Measurements from ENCODE around the gene SAP30. TPM values are rescaled to one million over a fixed set of nuclear protein-coding genes. Genes with fewer than 3 reads are reported as not detected.

SAP30 gene
- total RNA-seq, 1 donor from 2014 or later, result 33.8 TPM

GRCh38 chr4:173380987-173381386 lies 10.2 kb downstream of the SAP30 start:
- H3K36me3 Mint-ChIP-seq (ENCODE audit: low read depth), result peaks cover 11% of the 10 kb centered on the region
- peaks cover 5% of the 10 kb centered on the region for H3K27me3 Mint-ChIP-seq
- DNase-seq, result no peak
- H3K4me1 Mint-ChIP-seq, result peaks cover 5% of the 10 kb centered on the region
- no peak overlapping the region for H3K27ac Mint-ChIP-seq
- H3K4me3 Mint-ChIP-seq, result no peak overlapping the region
- intact Hi-C loops (cut with micrococcal nuclease), result loop anchor here (1.0 kb wide), 1 partner anchor 9 kb away; no protein-coding TSS in a partner anchor
- peaks cover 4% of the 10 kb centered on the region for H3K9me3 Mint-ChIP-seq

DNA sequence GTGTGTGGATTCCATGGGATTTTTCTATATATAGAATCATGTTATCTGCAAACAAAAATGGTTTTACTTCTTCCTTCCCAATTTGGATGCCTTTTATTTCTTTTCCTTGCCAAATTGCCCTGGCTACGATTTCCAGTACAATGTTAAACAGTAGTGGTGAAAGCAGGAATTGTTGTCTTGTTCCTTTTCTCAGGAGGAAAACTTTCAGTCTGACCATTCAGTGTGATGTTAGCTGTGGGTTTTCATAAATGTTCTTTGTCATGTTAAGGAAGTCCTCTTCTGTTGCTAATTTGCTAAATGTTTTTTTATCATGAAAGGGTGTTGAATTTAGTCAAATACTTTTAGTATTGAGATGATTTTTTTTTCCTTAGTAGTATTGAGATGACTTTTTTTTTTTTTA lies 10.9 kb downstream of the SAP30 start:
- Mint-ChIP-seq H3K9me3 (peaks cover 4% of the 10 kb centered on the region), H3K4me3 (no peak overlapping the region), H3K4me1 (peaks cover 4% of the 10 kb centered on the region), H3K27ac (no peak overlapping the region), H3K36me3 (ENCODE audit: low read depth) (peaks cover 8% of the 10 kb centered on the region), H3K27me3 (peaks cover 5% of the 10 kb centered on the region)
- intact Hi-C loops (cut with micrococcal nuclease), result no loop called here
- no peak for DNase-seq

GRCh38 chr4:173382349-173382748 lies 11.6 kb downstream of the SAP30 start:
- intact Hi-C loops (cut with micrococcal nuclease), result no loop called here
- DNase-seq, result no peak
- peaks cover 6% of the 10 kb centered on the region for H3K36me3 Mint-ChIP-seq (ENCODE audit: low read depth)
- H3K4me1 Mint-ChIP-seq, result peaks cover 4% of the 10 kb centered on the region
- no peak overlapping the region for H3K27ac Mint-ChIP-seq
- peaks cover 5% of the 10 kb centered on the region for H3K27me3 Mint-ChIP-seq
- peaks cover 4% of the 10 kb centered on the region for H3K9me3 Mint-ChIP-seq
- no peak overlapping the region for H3K4me3 Mint-ChIP-seq

DNA sequence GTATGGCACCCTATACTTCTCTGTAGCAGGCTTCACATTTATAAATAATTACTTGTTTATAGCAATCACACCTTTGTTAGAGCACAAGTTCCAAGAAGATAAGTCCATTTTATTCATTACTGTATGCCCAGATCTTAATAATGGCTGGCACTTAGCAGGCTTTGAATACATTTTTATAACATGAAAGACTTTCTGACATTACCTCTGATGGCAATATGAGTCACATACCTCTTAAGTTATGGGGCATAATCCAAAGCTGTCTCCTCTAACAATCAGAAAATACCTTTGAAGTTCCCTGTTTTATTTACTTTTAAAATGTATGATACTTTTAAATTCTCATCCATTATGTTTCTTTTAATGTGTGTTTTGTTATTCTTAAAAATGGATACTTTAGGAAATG lies 16.0 kb downstream of the SAP30 start:
- Mint-ChIP-seq H3K27me3 (peaks cover 3% of the 10 kb centered on the region), H3K27ac (no peak overlapping the region), H3K36me3 (ENCODE audit: low read depth) (peaks cover 2% of the 10 kb centered on the region), H3K9me3 (no peaks in the 10 kb centered on the region), H3K4me1 (no peaks in the 10 kb centered on the region), H3K4me3 (no peak overlapping the region)
- DNase-seq, result no peak
- intact Hi-C loops (cut with micrococcal nuclease), result no loop called here

- Mint-ChIP-seq H3K4me1 (no peaks in the 10 kb centered on the region), H3K27me3 (no peaks in the 10 kb centered on the region), H3K36me3 (ENCODE audit: low read depth) (peaks cover 13% of the 10 kb centered on the region), H3K9me3 (no peaks in the 10 kb centered on the region), H3K4me3 (no peak overlapping the region), H3K27ac (no peak overlapping the region)
- intact Hi-C loops (cut with micrococcal nuclease), result no loop called here
- no peak for DNase-seq
Measured at GRCh38 chr4:173391701-173392100, 20.9 kb downstream of the SAP30 start.

DNA sequence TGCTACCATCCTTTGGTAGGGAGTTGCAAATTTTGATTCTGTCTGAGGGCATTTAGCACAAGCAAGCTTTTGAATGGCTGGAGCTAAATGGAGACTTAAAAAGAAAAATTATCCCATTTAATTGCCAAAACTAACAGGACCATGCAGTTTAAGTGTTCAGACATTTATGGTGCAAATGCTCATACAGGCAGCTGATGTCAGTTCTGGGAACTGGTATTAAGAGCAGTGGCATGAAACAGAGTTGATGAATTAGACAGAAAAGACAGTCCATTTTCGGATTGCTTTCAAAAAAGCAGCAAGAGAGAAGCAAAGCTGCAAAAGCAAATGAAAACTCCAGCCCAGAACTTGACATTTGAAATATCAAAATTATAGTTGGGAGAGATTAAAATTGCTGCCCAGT lies 26.9 kb downstream of the SAP30 start:
- Mint-ChIP-seq H3K4me3 (no peak overlapping the region), H3K4me1 (no peaks in the 10 kb centered on the region), H3K27ac (no peak overlapping the region)

DNA sequence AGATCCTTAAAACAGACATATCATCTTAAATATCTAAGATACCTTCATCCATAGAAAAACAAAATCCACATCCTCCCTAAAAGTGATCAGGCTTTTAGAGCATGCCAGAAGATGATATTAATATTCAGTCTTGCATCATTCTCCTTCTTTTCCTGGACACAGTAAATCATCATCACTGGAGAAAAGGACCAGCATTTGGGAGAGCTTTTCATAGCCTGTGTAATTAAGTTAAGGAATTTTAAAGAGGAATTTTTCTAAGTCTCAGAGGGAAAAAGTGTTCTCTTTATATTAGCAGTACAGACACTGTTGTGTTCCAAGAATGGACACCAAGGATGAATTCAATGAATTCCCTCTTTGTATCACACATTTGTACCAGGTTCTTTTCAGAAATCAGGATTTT lies 27.5 kb downstream of the SAP30 start:
- Mint-ChIP-seq H3K4me3 (no peak overlapping the region), H3K9me3 (no peaks in the 10 kb centered on the region), H3K36me3 (ENCODE audit: low read depth) (peaks cover 11% of the 10 kb centered on the region), H3K27ac (no peak overlapping the region), H3K27me3 (peaks cover 4% of the 10 kb centered on the region), H3K4me1 (no peaks in the 10 kb centered on the region)
- intact Hi-C loops (cut with micrococcal nuclease), result no loop called here
- DNase-seq, result no peak

More for the DNA sequence above, 26.9 kb downstream of the SAP30 start:
- Mint-ChIP-seq H3K27me3 (peaks cover 4% of the 10 kb centered on the region), H3K36me3 (ENCODE audit: low read depth) (peaks cover 11% of the 10 kb centered on the region), H3K9me3 (no peaks in the 10 kb centered on the region)
- intact Hi-C loops (cut with micrococcal nuclease), result no loop called here
- no peak for DNase-seq

DNA sequence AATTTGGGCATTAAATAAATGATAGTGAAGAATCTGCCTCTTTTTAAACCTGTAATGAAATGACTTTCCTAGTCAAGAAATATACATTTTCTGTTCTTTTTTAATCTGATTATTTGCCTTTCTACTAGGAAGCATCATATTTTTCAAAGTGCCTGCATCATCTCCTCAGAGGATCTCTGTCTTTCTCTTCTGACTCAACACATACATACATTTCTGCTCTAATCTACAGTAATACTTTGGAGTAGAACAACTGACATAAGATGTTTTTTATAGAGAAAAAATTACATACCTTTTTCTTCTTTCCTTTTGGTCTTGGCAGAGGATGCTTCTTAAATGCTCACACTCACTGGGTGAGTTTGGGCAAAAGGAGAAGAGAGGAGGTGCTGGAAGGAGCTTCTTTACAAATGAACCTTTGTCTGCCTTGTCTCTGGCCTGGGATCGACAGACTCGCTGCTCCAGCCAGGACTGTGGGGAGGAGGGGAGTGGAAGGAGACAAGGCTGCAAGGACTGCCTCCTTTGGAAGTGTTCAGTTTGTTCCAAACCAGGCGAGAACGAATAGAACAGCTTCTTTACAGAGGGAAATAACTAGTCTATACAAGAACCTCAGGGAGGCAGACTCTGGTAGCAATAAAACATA lies 28.1 kb downstream of the SAP30 start, which contains the start of gene SCRG1:
Gene SCRG1, minus strand, starts transcription at position 338 of the 637 bp plus-strand sequence. CDS start 7,702 bp downstream, outside the sequence.
- DNase-seq, result no peak
- Mint-ChIP-seq H3K36me3 (ENCODE audit: low read depth) (peaks cover 8% of the 10 kb centered on the region), H3K27me3 (peaks cover 4% of the 10 kb centered on the region), H3K9me3 (no peaks in the 10 kb centered on the region), H3K4me1 (no peaks in the 10 kb centered on the region), H3K4me3 (no peak within 1 kb of the TSS), H3K27ac (no peak within 1 kb of the TSS)
- intact Hi-C loops (cut with micrococcal nuclease), result no loop called here

DNA sequence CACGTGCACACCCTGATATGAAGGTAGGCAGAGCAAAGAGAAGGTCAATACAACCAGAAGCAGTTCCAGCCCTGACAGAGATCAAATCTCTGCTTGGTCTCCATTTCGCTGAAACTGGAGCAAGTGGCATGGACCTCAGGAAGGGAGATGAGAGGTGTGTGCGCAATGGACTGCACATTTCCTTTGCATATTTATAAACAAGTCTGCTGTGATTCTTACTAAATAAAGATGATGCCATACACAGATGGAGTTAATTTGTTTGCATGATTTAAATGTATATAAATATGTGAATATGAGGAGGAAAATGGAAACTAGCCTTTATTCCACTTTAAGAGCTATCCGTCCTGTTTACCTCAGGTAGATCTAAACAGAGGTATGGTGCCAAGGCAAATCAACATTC lies 30.3 kb downstream of the SAP30 start:
- H3K4me1 Mint-ChIP-seq, result peaks cover 6% of the 10 kb centered on the region
- no peak for DNase-seq

DNA sequence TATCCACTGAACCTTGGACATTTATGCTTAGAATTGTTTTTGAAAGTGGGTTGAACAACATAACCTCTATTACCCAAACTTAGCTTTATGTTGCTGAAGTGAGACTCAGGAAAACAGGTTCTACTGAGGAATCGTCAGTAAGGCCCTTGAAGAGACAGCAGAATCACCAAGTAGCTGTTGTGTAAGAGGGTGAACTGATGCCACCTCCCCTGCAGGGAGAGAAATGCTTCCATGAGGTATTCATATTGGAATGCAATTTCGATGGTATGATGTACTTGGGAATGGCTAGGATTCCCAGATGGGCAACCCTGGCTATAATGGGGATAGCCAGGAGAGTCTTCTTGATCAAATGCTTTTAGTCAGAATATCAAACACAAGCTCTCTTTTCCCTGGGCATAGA lies 32.3 kb downstream of the SAP30 start:
- peaks cover 10% of the 10 kb centered on the region for H3K4me1 Mint-ChIP-seq
- H3K27ac Mint-ChIP-seq, result no peak overlapping the region
- no peak overlapping the region for H3K4me3 Mint-ChIP-seq
- no peaks in the 10 kb centered on the region for H3K9me3 Mint-ChIP-seq
- intact Hi-C loops (cut with micrococcal nuclease), result no loop called here
- no peak for DNase-seq
- peaks cover 2% of the 10 kb centered on the region for H3K27me3 Mint-ChIP-seq
- H3K36me3 Mint-ChIP-seq (ENCODE audit: low read depth), result peaks cover 3% of the 10 kb centered on the region

More for the DNA sequence above, 30.3 kb downstream of the SAP30 start:
- H3K27me3 Mint-ChIP-seq, result peaks cover 4% of the 10 kb centered on the region
- H3K27ac Mint-ChIP-seq, result no peak overlapping the region
- H3K36me3 Mint-ChIP-seq (ENCODE audit: low read depth), result peaks cover 2% of the 10 kb centered on the region
- intact Hi-C loops (cut with micrococcal nuclease), result no loop called here
- no peaks in the 10 kb centered on the region for H3K9me3 Mint-ChIP-seq
- no peak overlapping the region for H3K4me3 Mint-ChIP-seq

DNA sequence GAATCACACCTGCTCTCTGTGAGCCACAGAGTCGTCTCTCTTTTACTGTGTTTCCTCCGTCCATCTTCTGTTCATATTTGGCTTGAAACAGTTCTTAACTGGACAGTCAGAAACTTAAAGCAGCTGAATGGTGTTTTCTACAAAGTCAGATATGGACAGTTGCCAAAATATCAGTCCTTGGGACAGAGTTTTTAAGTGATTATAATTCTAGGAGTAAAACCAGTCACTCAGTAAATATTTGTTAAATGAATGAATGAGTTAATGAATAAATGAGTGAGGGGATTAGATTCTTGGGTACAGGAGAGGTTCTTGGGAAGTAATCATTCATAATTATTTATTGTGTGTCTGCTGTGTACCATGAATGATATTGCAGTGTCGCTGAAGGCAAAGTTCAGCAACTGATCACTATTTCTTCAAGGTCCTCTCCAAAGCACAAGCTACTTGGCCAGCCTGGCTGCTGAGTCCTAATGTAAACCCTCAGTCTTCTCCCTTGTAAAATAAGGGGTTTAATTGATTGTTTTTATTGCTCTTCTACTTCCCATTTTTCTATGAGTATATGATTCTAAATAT lies 33.6 kb downstream of the SAP30 start:
- peaks cover 3% of the 10 kb centered on the region for H3K36me3 Mint-ChIP-seq (ENCODE audit: low read depth)
- H3K9me3 Mint-ChIP-seq, result no peaks in the 10 kb centered on the region
- peaks cover 10% of the 10 kb centered on the region for H3K4me1 Mint-ChIP-seq
- no peak overlapping the region for H3K27ac Mint-ChIP-seq
- H3K27me3 Mint-ChIP-seq, result no peaks in the 10 kb centered on the region
- DNase-seq, result no peak
- intact Hi-C loops (cut with micrococcal nuclease), result no loop called here
- no peak overlapping the region for H3K4me3 Mint-ChIP-seq

- no peaks in the 10 kb centered on the region for H3K9me3 Mint-ChIP-seq
- no peak overlapping the region for H3K4me3 Mint-ChIP-seq
- intact Hi-C loops (cut with micrococcal nuclease), result no loop called here
- H3K27me3 Mint-ChIP-seq, result no peaks in the 10 kb centered on the region
- peaks cover 10% of the 10 kb centered on the region for H3K4me1 Mint-ChIP-seq
- no peak overlapping the region for H3K27ac Mint-ChIP-seq
- peaks cover 3% of the 10 kb centered on the region for H3K36me3 Mint-ChIP-seq (ENCODE audit: low read depth)
- no peak for DNase-seq
Measured at GRCh38 chr4:173405840-173406606, 35.3 kb downstream of the SAP30 start.

DNA sequence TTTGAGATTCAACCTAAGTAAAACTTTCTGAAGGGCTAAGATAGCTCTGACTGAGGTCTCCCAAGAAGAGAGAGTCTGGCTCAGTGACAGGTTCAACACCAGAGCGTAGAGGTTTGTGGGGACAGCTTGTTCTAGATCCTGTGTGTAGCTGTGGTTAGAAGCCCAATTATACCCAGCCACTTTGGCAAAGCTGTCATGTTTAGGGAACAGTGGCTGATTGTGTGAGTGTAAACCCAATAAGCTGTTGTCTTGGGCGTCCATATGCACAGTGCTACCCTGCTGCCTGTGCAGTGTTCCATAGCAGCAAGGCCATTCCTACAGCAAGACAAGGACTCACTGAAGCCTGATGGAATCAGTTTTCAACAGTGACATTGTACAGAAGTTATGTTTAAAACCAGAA lies 39.3 kb downstream of the SAP30 start:
- H3K27ac Mint-ChIP-seq, result no peak overlapping the region
- peaks cover 3% of the 10 kb centered on the region for H3K36me3 Mint-ChIP-seq (ENCODE audit: low read depth)
- intact Hi-C loops (cut with micrococcal nuclease), result no loop called here
- no peaks in the 10 kb centered on the region for H3K27me3 Mint-ChIP-seq
- H3K4me3 Mint-ChIP-seq, result no peak overlapping the region
- H3K4me1 Mint-ChIP-seq, result peaks cover 10% of the 10 kb centered on the region
- peak; percentile 49 for DNase-seq
- no peaks in the 10 kb centered on the region for H3K9me3 Mint-ChIP-seq

DNA sequence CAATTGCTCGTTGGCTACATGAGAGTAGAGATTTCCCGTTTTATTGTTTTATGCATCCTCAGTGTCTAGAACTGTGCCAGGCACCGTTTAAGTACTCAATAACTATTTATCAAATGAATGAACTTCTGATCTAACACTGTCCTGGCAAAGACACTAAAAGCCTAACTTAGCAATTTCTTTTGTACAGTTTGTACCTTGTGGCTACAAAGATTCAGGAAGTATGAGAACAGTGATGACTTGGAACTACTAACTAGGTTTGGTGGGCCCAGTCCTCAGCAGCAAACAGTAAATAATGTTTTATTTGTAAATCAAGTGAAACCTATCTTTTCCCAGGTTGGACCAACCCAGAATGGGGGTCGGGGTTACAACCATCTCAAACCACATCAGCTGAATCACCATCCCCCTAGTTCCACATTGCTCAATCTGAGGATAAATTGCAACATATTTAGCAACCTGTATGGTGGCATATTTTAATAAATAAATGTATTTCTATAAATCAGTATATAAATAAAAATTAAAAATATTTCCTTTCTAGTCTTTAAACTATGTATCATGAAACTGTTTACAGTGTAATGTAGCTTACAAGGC lies 40.4 kb downstream of the SAP30 start:
- Mint-ChIP-seq H3K4me3 (no peak overlapping the region), H3K27ac (no peak overlapping the region), H3K36me3 (ENCODE audit: low read depth) (peaks cover 3% of the 10 kb centered on the region), H3K4me1 (peaks cover 3% of the 10 kb centered on the region), H3K9me3 (no peaks in the 10 kb centered on the region), H3K27me3 (no peaks in the 10 kb centered on the region)
- DNase-seq, result no peak
- intact Hi-C loops (cut with micrococcal nuclease), result no loop called here

Data from activated CD4-positive, alpha-beta T cell treated with anti-CD3 and anti-CD28 coated beads, Interleukin-2, amount 10 ng/mL, durations not matched to agents 24 days and 14 days (primary cell).